ENCODE measurements around the gene SYCE3.

Gene SYCE3

DNA sequence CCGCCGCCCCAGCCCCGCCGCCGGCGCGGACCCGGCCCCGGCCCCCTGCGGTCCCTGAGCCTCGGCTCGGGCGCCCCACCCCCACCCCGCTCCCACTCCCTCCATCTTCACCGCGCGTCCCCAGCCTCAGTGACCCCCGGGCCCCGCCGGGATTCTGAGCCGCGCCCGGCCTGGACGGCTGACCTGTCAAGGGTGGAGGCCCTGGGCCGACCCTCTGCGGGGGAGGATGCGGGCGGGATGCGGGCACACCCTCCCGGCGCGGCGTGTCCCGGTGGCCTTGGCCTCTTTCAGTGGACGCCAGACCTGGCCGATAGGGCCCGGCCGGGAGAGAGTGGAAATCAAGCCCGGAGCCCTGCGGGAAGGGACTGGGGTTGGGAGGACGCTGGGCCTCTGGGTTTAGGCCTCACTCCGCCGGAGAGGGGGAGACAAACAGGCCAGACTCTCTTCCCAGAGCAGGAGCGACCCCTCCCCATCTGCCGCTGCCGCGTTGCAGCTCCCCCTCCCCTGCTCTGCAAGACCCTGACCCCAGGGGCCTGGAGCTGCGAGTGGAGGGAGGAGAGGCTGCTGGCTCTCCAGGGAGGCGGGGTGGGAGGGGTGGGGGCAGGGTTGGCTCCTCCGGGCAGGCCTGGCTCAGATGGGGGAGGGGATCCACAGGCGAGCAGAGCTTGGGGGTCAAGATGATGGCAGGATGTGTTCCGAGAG is 38.4 kb upstream of the SYCE3 start:
- Histone ChIP-seq H3K4me1 (ENCODE audit: control insufficient read depth in 5 of 5, insufficient read depth in 5 of 5, low read length in 5 of 5) (peaks cover 0 to 14% (median 4%) of the 10 kb centered on the region in 5 donors), H3K36me3 (ENCODE audit: control insufficient read depth in 5 of 5, insufficient read depth in 5 of 5, low read length in 5 of 5) (peaks cover 0 to 3% (median 0%) of the 10 kb centered on the region in 5 donors), H3K27me3 (ENCODE audit: control insufficient read depth in 5 of 5, insufficient read depth in 4 of 5, low read length in 5 of 5) (peaks cover 25 to 52% (median 37%) of the 10 kb centered on the region in 5 donors), H3K9ac (ENCODE audit: low read length in 5 of 5) (no peak overlapping the region), H3K9me3 (ENCODE audit: control insufficient read depth in 5 of 5, low read length in 5 of 5) (no peaks in the 10 kb centered on the region), H3K4me3 (ENCODE audit: low read depth in 1 of 5, low read length in 5 of 5) (peak overlapping the region in 3 of 5 donors; percentile 17 to 44 (median 26)), H3K27ac (ENCODE audit: low read depth, low read length) (no peak overlapping the region)

GRCh38 chr22:50600538-50600937 is 37.8 kb upstream of the SYCE3 start, which contains the start of gene MAPK8IP2:
Gene MAPK8IP2 (plus strand): TSS chr22:50600793. CDS start chr22:50600819, 26 bp downstream.
- H3K27me3 ChIP-seq (ENCODE audit: control insufficient read depth in 5 of 5, insufficient read depth in 4 of 5, low read length in 5 of 5) = peaks cover 23 to 46% (median 31%) of the 10 kb centered on the region in 5 donors
- no peak within 1 kb of the TSS for H3K9ac ChIP-seq (ENCODE audit: low read length in 5 of 5)

DNA sequence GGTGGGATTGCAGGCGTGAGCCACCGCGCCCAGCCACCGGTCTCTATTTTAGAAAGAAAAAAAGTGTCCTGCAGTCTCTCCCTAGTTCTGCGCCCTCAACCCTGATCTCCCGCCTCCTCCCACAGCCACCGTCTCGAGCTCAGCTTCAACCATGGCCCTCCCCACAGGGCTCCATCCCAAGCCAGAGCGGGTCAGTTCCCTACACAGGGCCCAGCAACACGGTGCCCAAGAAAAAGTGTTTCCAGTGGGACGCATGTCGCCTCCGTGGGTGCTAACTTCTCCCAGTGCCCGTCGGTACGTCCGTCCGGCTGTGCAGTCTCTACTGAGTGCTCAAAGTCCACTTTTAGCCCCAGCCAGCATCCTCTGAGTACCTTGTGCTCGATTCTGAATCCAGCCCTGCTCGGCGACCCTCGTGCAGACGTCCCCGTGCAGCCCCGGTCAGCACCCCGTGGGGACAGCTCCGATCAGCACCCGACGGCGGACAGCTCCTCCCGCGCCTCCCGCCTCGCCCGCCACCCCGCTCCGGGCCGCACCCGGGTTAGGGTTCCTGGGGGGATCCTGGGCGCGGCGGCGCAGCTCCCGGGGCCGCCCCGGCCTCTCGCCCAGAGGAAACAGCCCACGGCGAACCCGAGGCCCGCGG is 37.2 kb upstream of the SYCE3 start:
- Histone ChIP-seq H3K4me3 (ENCODE audit: low read depth in 1 of 5, low read length in 5 of 5) (peak overlapping the region in 2 of 5 donors; percentile 11 to 31), H3K9me3 (ENCODE audit: control insufficient read depth in 5 of 5, low read length in 5 of 5) (no peaks in the 10 kb centered on the region), H3K4me1 (ENCODE audit: control insufficient read depth in 5 of 5, insufficient read depth in 5 of 5, low read length in 5 of 5) (peaks cover 0 to 14% (median 4%) of the 10 kb centered on the region in 5 donors), H3K36me3 (ENCODE audit: control insufficient read depth in 5 of 5, insufficient read depth in 5 of 5, low read length in 5 of 5) (peaks cover 0 to 3% (median 0%) of the 10 kb centered on the region in 5 donors), H3K9ac (ENCODE audit: low read length in 5 of 5) (no peak overlapping the region), H3K27ac (ENCODE audit: low read depth, low read length) (no peak overlapping the region), H3K27me3 (ENCODE audit: control insufficient read depth in 5 of 5, insufficient read depth in 4 of 5, low read length in 5 of 5) (peaks cover 17 to 40% (median 25%) of the 10 kb centered on the region in 5 donors)

More at GRCh38 chr22:50600538-50600937, 37.8 kb upstream of the SYCE3 start, which contains the start of gene MAPK8IP2:
- H3K36me3 ChIP-seq (ENCODE audit: control insufficient read depth in 5 of 5, insufficient read depth in 5 of 5, low read length in 5 of 5) = peaks cover 0 to 3% (median 0%) of the 10 kb centered on the region in 5 donors
- H3K4me1 ChIP-seq (ENCODE audit: control insufficient read depth in 5 of 5, insufficient read depth in 5 of 5, low read length in 5 of 5) = peaks cover 0 to 14% (median 4%) of the 10 kb centered on the region in 5 donors
- H3K27ac ChIP-seq (ENCODE audit: low read depth, low read length) = no peak within 1 kb of the TSS
- H3K9me3 ChIP-seq (ENCODE audit: control insufficient read depth in 5 of 5, low read length in 5 of 5) = no peaks in the 10 kb centered on the region
- peak within 1 kb of the TSS in 3 of 5 donors; percentile 17 to 44 (median 26) for H3K4me3 ChIP-seq (ENCODE audit: low read depth in 1 of 5, low read length in 5 of 5)

DNA sequence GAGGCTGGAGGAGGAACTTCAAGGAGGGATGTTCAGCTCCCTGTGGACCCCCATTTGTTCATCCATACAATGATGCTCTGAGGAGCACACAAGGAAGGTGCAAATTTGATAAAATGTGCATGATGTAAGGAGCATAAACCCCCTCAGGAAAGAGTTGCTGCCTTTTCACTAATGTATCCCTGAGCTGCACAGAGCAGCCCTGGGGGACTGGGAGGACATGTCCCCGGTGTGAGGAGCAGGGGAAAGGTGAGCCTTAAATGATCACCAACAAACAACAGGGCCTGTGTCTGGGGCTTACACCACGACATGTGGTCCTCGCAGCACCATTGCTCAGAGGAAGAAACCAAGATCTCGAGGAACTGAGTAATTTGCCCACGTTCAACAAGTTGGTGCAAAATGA is 34.4 kb upstream of the SYCE3 start:
- Histone ChIP-seq H3K9ac (ENCODE audit: low read length in 5 of 5) (no peak overlapping the region), H3K36me3 (ENCODE audit: control insufficient read depth in 5 of 5, insufficient read depth in 5 of 5, low read length in 5 of 5) (peaks cover 0 to 3% (median 0%) of the 10 kb centered on the region in 5 donors), H3K4me3 (ENCODE audit: low read depth in 1 of 5, low read length in 5 of 5) (no peak overlapping the region), H3K27me3 (ENCODE audit: control insufficient read depth in 5 of 5, insufficient read depth in 4 of 5, low read length in 5 of 5) (peaks cover 0 to 15% (median 8%) of the 10 kb centered on the region in 5 donors), H3K4me1 (ENCODE audit: control insufficient read depth in 5 of 5, insufficient read depth in 5 of 5, low read length in 5 of 5) (peaks cover 0 to 10% (median 4%) of the 10 kb centered on the region in 5 donors), H3K27ac (ENCODE audit: low read depth, low read length) (no peak overlapping the region), H3K9me3 (ENCODE audit: control insufficient read depth in 5 of 5, low read length in 5 of 5) (no peaks in the 10 kb centered on the region)

- peaks cover 0 to 4% (median 3%) of the 10 kb centered on the region in 5 donors for H3K4me1 ChIP-seq (ENCODE audit: control insufficient read depth in 5 of 5, insufficient read depth in 5 of 5, low read length in 5 of 5)
- H3K27ac ChIP-seq (ENCODE audit: low read depth, low read length) = no peak overlapping the region
- peaks cover 0 to 5% (median 4%) of the 10 kb centered on the region in 5 donors for H3K27me3 ChIP-seq (ENCODE audit: control insufficient read depth in 5 of 5, insufficient read depth in 4 of 5, low read length in 5 of 5)
- H3K36me3 ChIP-seq (ENCODE audit: control insufficient read depth in 5 of 5, insufficient read depth in 5 of 5, low read length in 5 of 5) = peaks cover 0 to 3% (median 0%) of the 10 kb centered on the region in 5 donors
- H3K9me3 ChIP-seq (ENCODE audit: control insufficient read depth in 5 of 5, low read length in 5 of 5) = no peaks in the 10 kb centered on the region
- no peak overlapping the region for H3K4me3 ChIP-seq (ENCODE audit: low read depth in 1 of 5, low read length in 5 of 5)
- no peak overlapping the region for H3K9ac ChIP-seq (ENCODE audit: low read length in 5 of 5)
These were observed 32.5 kb upstream of the SYCE3 start for GRCh38 chr22:50595189-50595588.

DNA sequence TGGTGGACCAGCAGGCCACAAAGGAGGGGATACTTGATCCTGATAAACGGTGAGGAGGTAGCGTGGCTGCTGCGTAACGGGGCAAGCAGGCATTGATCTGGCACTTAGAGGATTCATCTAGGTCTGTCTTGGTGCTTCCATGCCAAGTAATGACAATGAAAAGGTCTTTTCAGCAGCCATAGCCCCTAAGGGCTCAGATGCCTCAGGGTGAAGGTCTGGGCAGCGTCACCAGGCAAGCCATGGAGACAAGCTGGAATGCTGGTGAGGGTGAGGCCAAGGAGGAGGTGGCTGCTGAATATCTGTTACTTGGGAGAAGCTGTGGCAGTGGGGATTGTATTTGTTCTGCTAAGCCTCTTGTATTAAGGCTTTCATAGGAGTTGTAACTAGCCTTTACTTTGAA is 24.7 kb upstream of the SYCE3 start:
- Histone ChIP-seq H3K9me3 (ENCODE audit: control insufficient read depth in 5 of 5, low read length in 5 of 5) (no peaks in the 10 kb centered on the region), H3K4me1 (ENCODE audit: control insufficient read depth in 5 of 5, insufficient read depth in 5 of 5, low read length in 5 of 5) (peaks cover 4 to 8% (median 8%) of the 10 kb centered on the region in 5 donors), H3K27me3 (ENCODE audit: control insufficient read depth in 5 of 5, insufficient read depth in 4 of 5, low read length in 5 of 5) (no peaks in the 10 kb centered on the region), H3K4me3 (ENCODE audit: low read depth in 1 of 5, low read length in 5 of 5) (no peak overlapping the region), H3K9ac (ENCODE audit: low read length in 5 of 5) (no peak overlapping the region), H3K36me3 (ENCODE audit: control insufficient read depth in 5 of 5, insufficient read depth in 5 of 5, low read length in 5 of 5) (no peaks in the 10 kb centered on the region), H3K27ac (ENCODE audit: low read depth, low read length) (no peak overlapping the region)

- Histone ChIP-seq H3K9me3 (ENCODE audit: control insufficient read depth in 5 of 5, low read length in 5 of 5) (no peaks in the 10 kb centered on the region), H3K9ac (ENCODE audit: low read length in 5 of 5) (no peak overlapping the region), H3K4me3 (ENCODE audit: low read depth in 1 of 5, low read length in 5 of 5) (no peak overlapping the region), H3K4me1 (ENCODE audit: control insufficient read depth in 5 of 5, insufficient read depth in 5 of 5, low read length in 5 of 5) (peaks cover 6 to 16% (median 16%) of the 10 kb centered on the region in 5 donors), H3K27me3 (ENCODE audit: control insufficient read depth in 5 of 5, insufficient read depth in 4 of 5, low read length in 5 of 5) (no peaks in the 10 kb centered on the region), H3K27ac (ENCODE audit: low read depth, low read length) (no peak overlapping the region), H3K36me3 (ENCODE audit: control insufficient read depth in 5 of 5, insufficient read depth in 5 of 5, low read length in 5 of 5) (no peaks in the 10 kb centered on the region)
These were observed 23.7 kb upstream of the SYCE3 start for GRCh38 chr22:50586416-50586815.

GRCh38 chr22:50585781-50586180 is 23.1 kb upstream of the SYCE3 start:
- Histone ChIP-seq H3K9ac (ENCODE audit: low read length in 5 of 5) (no peak overlapping the region), H3K27ac (ENCODE audit: low read depth, low read length) (no peak overlapping the region)

GRCh38 chr22:50585238-50585637 is 22.5 kb upstream of the SYCE3 start:
- Histone ChIP-seq H3K27me3 (ENCODE audit: control insufficient read depth in 5 of 5, insufficient read depth in 4 of 5, low read length in 5 of 5) (no peaks in the 10 kb centered on the region), H3K4me1 (ENCODE audit: control insufficient read depth in 5 of 5, insufficient read depth in 5 of 5, low read length in 5 of 5) (peaks cover 6 to 23% (median 20%) of the 10 kb centered on the region in 5 donors), H3K4me3 (ENCODE audit: low read depth in 1 of 5, low read length in 5 of 5) (no peak overlapping the region)

More at GRCh38 chr22:50585781-50586180, 23.1 kb upstream of the SYCE3 start:
- peaks cover 6 to 20% (median 20%) of the 10 kb centered on the region in 5 donors for H3K4me1 ChIP-seq (ENCODE audit: control insufficient read depth in 5 of 5, insufficient read depth in 5 of 5, low read length in 5 of 5)
- H3K9me3 ChIP-seq (ENCODE audit: control insufficient read depth in 5 of 5, low read length in 5 of 5) = no peaks in the 10 kb centered on the region
- H3K4me3 ChIP-seq (ENCODE audit: low read depth in 1 of 5, low read length in 5 of 5) = no peak overlapping the region
- peaks cover 0 to 4% (median 2%) of the 10 kb centered on the region in 5 donors for H3K36me3 ChIP-seq (ENCODE audit: control insufficient read depth in 5 of 5, insufficient read depth in 5 of 5, low read length in 5 of 5)
- H3K27me3 ChIP-seq (ENCODE audit: control insufficient read depth in 5 of 5, insufficient read depth in 4 of 5, low read length in 5 of 5) = no peaks in the 10 kb centered on the region

More at GRCh38 chr22:50585238-50585637, 22.5 kb upstream of the SYCE3 start:
- Histone ChIP-seq H3K36me3 (ENCODE audit: control insufficient read depth in 5 of 5, insufficient read depth in 5 of 5, low read length in 5 of 5) (peaks cover 0 to 6% (median 3%) of the 10 kb centered on the region in 5 donors), H3K9me3 (ENCODE audit: control insufficient read depth in 5 of 5, low read length in 5 of 5) (no peaks in the 10 kb centered on the region), H3K9ac (ENCODE audit: low read length in 5 of 5) (no peak overlapping the region), H3K27ac (ENCODE audit: low read depth, low read length) (no peak overlapping the region)
